ENCODE data around the gene GNAS.
A peak's percentile ranks its signal among the peaks of the same experiment; 100 is the strongest.

GNAS gene

GRCh38 chr20:58853976-58854637 is 1.6 kb downstream of the GNAS start:
- no peak for DNase-seq (ENCODE audit: low read depth)

- DNase-seq (ENCODE audit: low read depth): no peak
These were observed 2.3 kb downstream of the GNAS start for GRCh38 chr20:58854638-58855471.

DNA sequence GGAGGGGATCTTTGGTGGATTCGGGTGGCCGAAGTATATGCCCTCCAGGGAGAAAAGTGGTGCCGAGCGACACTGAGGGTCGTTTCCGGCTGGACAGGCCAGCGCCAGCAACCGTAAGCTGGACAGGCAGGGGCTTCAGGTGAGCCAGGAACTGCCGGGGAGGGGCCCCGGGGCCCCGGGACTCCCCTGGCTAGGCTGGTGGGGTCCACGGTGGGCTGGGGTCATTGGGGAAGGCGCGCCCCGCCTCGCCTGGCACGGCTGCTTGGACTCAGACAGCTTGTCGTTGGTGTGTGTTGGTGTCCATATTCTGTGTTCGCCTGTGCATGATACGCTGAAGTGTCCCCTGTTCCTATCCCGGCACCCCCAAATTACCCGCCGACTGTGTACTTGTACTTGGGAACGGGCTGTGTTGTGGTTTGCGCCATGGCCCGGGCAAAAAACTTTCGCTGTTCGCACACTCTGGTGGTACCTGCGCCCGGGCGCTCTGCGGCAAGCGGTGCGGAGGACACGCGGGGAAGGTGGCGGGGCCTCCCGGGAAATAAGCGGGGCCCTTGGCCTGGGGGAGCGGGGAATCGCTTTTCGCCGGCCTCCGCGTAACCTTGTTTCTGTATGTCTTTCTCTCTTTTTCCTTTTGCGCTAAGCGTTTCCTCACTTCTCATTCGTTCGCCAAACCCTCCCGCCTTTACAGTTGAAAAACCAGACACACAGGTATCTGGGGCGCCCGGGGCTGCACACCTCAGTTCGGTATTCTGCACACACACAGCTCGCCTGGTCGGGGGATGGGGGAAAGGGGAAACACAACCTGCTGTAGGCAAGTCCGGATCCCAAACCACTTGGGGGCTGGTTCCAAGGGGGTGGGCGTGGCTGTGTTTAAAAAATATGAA is 3.2 kb downstream of the GNAS start:
- no peak for DNase-seq (ENCODE audit: low read depth)

DNA sequence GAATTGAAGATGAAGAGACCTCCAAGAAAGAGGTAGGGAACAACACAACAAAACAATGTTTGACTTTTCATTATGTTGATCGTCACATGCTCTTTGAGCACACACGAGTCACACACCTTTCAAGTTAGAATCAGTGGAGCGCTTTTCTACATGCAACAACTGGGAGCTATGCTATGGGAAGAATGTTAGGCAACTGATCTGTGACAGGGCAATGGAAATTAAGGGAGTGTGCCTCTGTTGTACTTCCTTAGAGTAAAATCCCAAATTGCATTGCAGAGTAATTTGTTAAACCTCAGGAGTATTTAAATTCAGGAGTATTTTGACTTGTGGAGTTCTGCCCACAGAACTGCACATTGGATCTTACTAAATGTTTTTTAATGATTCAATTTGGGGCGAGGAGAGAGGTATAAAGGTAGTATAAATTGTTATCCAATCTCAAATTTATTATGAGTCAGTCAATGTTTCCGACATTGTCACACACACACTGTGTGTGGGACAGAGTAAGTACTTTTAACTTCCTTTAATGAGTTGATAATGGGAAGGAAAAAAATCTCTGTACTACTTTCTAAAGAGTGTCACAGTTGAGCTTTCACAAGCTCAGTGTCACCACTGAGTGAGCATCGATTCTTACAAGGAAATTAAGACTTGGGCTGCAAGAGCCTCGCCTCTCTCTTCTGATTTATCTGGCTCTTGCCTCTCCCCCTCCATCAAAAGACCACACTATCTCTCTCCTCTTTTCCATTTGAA is 10.7 kb downstream of the GNAS start:
- DNase-seq (ENCODE audit: low read depth): no peak

DNA sequence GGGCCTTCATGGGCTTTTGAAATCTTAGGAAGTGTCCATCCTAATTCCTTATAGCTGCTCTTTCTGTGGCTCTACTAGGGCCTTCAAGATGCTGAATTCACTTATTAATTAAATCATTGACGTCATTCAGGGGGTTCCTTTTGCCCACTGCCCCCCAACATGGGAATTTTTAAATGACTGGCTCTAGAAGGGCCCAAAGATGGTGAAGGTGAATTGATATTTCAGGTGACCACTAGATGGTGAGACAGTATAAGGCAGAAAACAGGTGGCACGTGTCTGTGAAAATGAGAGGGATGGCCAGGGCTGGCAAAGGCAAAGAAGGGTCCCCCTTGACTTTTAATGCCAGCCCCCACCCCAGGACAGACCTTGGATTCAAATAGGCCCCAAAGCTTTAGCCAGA is 11.8 kb downstream of the GNAS start:
- DNase-seq (ENCODE audit: low read depth): no peak

DNA sequence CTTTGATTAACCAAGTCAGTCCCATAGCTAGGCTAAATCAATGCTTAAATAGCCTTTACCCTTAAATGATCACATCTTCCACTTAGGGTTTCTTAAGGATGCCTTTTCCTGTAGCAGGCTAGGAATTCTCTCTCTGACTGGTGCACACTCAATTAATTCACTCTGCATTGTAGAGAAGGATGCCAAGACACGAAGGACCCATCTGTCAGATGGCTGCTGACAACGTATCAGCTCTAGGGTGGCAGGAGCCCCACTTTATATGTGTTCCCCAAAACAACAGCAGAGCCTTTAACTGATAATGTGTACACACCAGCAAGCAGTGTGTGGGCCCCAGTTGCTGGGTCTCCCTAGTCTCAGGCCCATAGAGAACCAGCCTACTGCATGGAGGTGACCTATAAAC is 13.3 kb downstream of the GNAS start:
- DNase-seq (ENCODE audit: low read depth): no peak

DNA sequence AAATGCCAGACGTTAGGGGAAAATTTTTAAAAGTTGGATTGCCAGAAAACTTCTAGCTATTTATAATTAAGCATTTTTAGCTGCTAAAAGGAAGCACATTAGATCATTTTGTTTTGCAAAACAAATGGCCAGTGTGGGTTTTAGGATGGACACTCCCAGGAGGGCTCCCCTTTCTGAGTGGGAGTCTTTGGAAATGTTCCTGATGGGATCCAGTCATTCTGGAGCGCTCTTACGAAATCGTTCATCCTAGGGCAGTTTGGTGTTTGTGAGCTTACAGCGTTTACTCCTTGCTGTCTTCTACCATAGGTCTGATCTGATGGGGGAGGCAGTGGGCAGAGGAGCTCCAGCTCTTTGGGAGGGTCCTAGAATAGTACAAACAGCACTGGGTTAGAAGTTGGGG is 14.7 kb downstream of the GNAS start:
- no peak for DNase-seq (ENCODE audit: low read depth)

GRCh38 chr20:58868795-58869194 is 16.3 kb downstream of the GNAS start:
- DNase-seq (ENCODE audit: low read depth): no peak

DNA sequence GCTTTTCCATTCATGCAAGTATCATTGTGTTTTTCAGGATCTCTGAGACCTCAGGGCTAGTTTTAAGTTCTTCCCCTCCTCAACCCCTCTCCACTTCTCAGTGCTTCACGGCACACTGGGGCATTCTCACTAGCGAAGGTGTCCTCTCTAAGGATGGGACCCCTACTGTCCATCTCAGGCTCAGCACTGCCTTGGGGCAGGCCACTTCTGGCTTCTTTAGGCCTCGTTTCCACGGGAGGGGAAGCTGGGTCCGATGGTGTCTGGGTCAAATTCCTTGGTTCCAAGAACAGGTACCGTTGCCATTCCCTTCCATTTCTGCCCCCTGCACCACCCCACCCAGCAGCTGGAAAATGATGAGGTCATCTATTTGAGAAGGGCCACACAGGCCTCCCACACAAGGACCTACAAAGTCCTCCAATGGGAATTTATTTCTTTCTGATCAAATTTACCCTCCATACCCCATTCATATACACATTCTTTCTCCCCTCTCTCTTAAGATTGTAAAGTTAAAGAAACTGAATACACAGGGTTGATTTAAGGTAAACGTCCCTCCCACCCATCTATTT is 17.2 kb downstream of the GNAS start:
- no peak for DNase-seq (ENCODE audit: low read depth)

DNA sequence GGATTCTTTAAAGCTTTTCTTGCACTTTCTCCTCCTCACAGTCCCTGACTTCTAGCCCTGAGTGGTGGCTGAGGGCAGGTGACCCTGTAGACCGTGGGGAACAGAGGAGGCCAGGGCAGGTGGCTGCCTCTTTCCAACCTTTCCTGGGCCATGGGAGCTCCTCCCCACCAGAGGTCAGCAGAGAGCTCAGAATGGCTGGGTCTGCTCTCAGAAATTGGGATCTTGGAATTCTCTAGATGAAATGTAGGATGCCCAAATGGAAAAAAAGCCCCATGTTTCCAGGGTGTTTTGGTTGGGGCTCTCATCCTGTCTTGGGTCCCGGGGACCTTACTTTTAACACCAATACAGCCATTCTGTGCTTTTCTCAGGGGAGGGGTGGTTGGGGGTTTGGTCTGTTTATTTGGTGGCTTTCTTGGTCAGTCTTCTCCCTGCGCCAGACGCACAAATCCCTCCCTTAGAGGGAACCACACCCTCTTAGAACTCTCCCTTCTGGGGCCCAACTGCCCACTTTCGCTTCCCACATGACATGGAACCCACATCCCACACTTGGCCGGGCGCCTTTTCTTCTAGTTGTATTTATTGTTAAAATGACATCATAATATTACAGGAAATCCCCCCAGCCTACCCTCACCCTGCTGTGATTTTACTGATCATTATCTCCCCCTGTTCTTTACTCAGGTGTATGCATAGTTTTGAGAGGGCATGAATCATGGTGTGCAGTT is 17.9 kb downstream of the GNAS start:
- peak; percentile 36 for DNase-seq (ENCODE audit: low read depth)

DNA sequence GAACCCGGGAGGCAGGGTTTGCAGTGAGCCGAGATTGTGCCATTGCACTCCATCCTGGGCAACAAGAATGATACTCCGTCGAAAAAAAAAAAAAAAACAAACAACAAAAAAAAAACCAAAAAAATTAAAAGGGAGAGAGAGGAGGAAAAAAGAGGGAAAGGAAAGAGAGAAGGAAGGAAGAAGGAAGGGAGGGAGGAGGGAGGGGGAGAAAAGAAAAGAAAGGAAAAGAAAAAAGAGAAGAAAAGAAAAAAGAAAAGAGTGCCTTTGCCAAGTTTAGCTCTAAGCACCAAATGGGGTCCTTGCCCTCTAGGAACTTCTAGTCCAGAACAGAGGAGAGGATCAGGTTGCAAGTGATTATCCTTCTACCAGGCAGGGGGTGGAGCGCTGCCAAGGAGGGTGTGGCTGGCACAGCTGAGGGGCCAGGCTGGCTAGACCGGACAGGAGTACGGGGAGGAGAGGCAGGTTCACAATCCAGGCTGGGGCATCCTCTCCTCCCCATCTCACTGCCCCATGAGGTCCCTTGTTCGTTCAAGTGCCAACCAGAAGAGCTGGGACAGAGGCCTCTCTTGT is 19.1 kb downstream of the GNAS start:
- DNase-seq (ENCODE audit: low read depth): no peak

DNA sequence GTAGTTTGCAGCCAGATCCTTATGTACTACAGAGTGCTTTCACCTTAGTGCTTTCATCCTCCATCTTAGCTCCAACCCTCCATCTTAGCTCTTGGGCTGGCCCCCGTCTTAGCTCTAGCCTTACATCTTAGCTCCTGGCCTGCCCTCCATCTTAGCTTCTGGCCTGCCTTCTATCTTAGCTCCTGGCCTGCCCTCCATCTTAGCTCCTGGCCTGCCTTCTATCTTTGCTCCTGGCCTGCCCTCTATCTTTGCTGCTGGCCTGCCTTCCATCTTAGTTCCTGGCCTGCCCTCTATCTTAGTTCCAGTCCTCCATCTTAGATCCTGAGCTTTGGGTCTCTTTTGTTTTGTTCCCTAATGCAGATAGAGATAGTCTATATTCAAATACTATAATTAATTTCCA is 22.0 kb downstream of the GNAS start:
- no peak for DNase-seq (ENCODE audit: low read depth)

DNA sequence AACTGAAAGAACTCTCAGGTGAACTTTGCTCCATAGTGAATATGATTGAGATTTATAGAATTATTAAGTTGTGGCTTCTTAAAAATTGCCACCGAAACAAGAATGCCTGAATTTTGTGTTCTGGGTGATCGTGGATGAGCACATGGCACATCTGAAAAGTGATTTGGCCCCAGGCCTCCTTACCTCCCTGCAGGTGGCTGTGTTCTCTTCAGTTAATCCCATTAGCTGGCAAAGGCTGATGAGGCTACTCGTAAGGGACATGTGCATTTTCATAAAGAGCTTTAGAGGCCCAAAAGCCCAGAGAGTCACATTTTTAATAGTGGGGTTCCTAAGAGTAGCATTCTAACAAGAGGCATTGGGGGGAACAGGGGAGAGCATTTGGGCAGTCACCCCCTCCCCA is 22.6 kb downstream of the GNAS start:
- DNase-seq (ENCODE audit: low read depth): no peak

DNA sequence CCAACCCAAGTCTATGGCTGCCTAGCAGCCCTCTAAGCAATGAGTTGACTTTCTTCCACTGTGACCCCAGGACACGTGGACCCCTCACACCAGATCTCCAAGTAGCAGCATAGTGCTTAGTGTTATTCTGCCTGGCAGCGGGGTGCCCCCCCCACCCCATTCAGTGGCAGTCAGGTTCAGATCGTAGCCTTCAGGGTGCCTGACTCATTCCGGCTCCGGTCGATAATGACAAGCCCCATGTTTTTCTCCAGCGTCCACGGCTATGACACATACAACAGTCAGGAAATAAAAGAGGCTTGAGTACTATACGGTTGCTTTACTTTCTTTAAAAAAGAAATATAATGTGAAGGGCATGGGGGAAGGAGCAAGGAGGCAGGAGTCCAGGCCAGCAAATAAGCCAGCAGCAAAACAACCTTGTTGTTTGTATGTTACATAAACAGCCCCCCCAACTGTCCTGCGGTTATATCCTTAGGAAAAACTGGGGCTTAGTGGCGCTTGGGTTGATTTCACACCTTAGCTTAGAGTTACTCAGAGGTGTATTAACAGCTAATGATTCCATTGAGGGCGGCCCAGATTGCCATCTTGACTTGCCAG is 23.1 kb downstream of the GNAS start:
- no peak for DNase-seq (ENCODE audit: low read depth)

GRCh38 chr20:58876437-58876836 is 23.9 kb downstream of the GNAS start:
- DNase-seq (ENCODE audit: low read depth): no peak

DNA sequence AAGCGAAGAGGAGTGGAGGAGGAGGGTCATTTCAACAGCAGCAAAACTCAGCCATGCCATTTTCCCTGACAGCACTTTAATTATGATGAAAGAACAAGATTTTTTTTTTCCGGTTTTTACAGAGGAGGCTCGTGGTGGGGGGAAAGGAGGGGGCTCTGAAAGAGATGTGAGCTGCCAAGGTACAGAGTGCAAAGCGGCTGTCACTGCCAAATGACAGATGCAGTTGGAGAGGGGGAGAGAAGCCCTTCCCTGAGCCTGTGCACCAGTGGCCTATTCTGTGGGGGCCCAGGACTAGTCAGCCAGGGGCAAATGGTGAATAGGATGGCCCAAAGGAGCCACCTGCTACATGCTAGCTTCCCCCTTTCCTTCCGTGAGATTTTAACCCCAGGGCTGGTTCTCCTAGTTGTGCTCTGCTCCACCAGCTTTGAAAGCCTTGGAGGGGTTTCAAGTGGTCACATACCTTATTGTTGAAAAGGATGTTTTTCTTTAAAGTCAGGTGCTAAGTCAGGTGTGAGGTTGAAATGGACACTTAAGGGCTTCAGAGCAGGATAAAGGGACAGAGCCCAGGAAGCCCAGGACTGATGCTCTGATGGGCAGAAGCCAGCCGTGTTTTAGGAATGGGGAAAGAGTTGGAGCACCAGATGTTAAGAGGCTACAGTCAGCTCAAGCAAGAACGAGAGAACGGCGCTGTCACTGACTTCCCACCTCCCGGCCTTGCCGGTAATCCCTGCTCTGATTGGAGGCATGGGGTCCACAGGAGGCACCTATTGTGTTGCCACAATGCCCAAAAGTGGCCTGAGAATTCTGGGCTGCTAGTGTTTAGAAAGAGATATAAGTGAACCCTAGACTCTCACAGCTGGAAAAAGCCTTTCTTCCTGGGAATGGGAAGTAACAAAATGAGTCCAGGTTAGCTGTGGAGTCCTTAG is 24.8 kb downstream of the GNAS start:
- DNase-seq (ENCODE audit: low read depth): no peak

- no peak for DNase-seq (ENCODE audit: low read depth)
These were observed 25.5 kb downstream of the GNAS start for GRCh38 chr20:58877976-58878360.

GRCh38 chr20:58878399-58878798 is 25.9 kb downstream of the GNAS start:
- no peak for DNase-seq (ENCODE audit: low read depth)

GRCh38 chr20:58880441-58880840 is 27.9 kb downstream of the GNAS start:
- no peak for DNase-seq (ENCODE audit: low read depth)
